Measurements from ENCODE around the gene PLEKHG3. TPM values are rescaled to one million over a fixed set of nuclear protein-coding genes. Genes with fewer than 3 reads are reported as not detected.

The PLEKHG3 gene
- total and polyA plus RNA-seq, 2 of the 4 experiments (the other 2 are of a cell fraction) = 8.2 to 8.4 TPM

GRCh38 chr14:64707661-64708060, 3.4 kb downstream of the PLEKHG3 start:
- Histone ChIP-seq H3K79me1 (ENCODE audit: low read depth in 1 of 2, low read length in 2 of 2) (peaks cover 8 to 45% of the 10 kb centered on the region in 2 experiments; a peak in 3 of 4 replicates), H2AFZ (replicated peaks; ENCODE audit: low read length, poor library complexity) (no peak overlapping the region), H2AK9ac (replicated peaks; ENCODE audit: low read depth, low read length, poor library complexity) (peak overlapping the region; percentile 13), H4K8ac (ENCODE audit: low read depth in 2 of 2, low read length in 2 of 2) (no peak overlapping the region), H3K36me3 (ENCODE audit: control insufficient read depth, insufficient read depth, low read length) (no peaks in the 10 kb centered on the region), H3K56ac (ENCODE audit: extremely low read depth, insufficient read depth, low read length) (no peak overlapping the region), H3K27me3 (ENCODE audit: control insufficient read depth, insufficient read depth, low read length) (peaks cover 12% of the 10 kb centered on the region), H3K4ac (ENCODE audit: low read depth, low read length) (no peak overlapping the region), H3K4me2 (ENCODE audit: low read depth, low read length) (no peak overlapping the region), H2BK5ac (ENCODE audit: low read depth, low read length, poor library complexity, severe bottlenecking) (no peak overlapping the region), H3K9ac (ENCODE audit: low read depth, low read length) (no peak overlapping the region), H4K5ac (ENCODE audit: low read depth, low read length) (no peak overlapping the region), H3K9me3 (ENCODE audit: control insufficient read depth, insufficient read depth, low read length) (no peaks in the 10 kb centered on the region), H4K91ac (ENCODE audit: insufficient read depth, low read depth, low read length) (no peak overlapping the region), H3K9me1 (ENCODE audit: insufficient read depth, low read length) (peaks cover 11% of the 10 kb centered on the region), H3K23ac (ENCODE audit: low read depth, low read length) (no peak overlapping the region), H3K14ac (replicated peaks; ENCODE audit: low read depth, low read length) (no peak overlapping the region), H2BK15ac (ENCODE audit: low read depth, low read length) (no peak overlapping the region), H3K18ac (ENCODE audit: low read depth, low read length) (no peak overlapping the region), H3K27ac (ENCODE audit: insufficient read depth, low read length) (no peak overlapping the region), H2AK5ac (ENCODE audit: low read depth, low read length) (no peak overlapping the region), H2BK20ac (ENCODE audit: low read depth, low read length) (no peak overlapping the region), H3K4me3 (ENCODE audit: insufficient read depth, low read depth, low read length) (no peak overlapping the region), H4K20me1 (ENCODE audit: insufficient read depth, low read length) (peaks cover 26% of the 10 kb centered on the region), H3K4me1 (ENCODE audit: control insufficient read depth, insufficient read depth, low read length) (peaks cover 13% of the 10 kb centered on the region; the same call in 1 of the 2 replicates), H2BK120ac (ENCODE audit: low read depth, low read length) (no peak overlapping the region)
- dilution Hi-C loops (cut with HindIII; ENCODE audit: low sequenced_read_pairs, unreplicated experiment) = no loop called here
- POLR2A ChIA-PET (ENCODE audit: unreplicated experiment) = no interaction called here
- in situ Hi-C loops (cut with MboI; ENCODE audit: low sequenced_read_pairs) = no loop called here
- TF ChIP-seq CTCF (conservative IDR thresholded peaks at IDR 0.05; ENCODE audit: low read depth, low read length) (no peak), MAFK (IDR thresholded peaks at IDR 0.05; ENCODE audit: low read depth, low read length) (no peak), RFX5 (IDR thresholded peaks at IDR 0.05; ENCODE audit: low read depth, low read length) (no peak), RCOR1 (IDR thresholded peaks at IDR 0.05; ENCODE audit: insufficient replicate concordance, low read length) (no peak), NFE2L2 (IDR thresholded peaks at IDR 0.05; ENCODE audit: low read depth, low read length) (no peak), CEBPB (IDR thresholded peaks at IDR 0.05; ENCODE audit: low read depth, low read length) (peak; percentile 80), MAZ (IDR thresholded peaks at IDR 0.05; ENCODE audit: borderline replicate concordance, low read depth, low read length) (no peak), MXI1 (IDR thresholded peaks at IDR 0.05; ENCODE audit: borderline replicate concordance, low read depth, low read length) (no peak), FOS (IDR thresholded peaks at IDR 0.05; ENCODE audit: low read depth, low read length) (peak; percentile 46; the same call in 1 of the 2 replicates), CHD1 (IDR thresholded peaks at IDR 0.05; ENCODE audit: low read depth, low read length) (no peak), RAD21 (IDR thresholded peaks at IDR 0.05; ENCODE audit: low read length) (no peak), BHLHE40 (IDR thresholded peaks at IDR 0.05; ENCODE audit: low read depth, low read length) (no peak), POLR2A (IDR thresholded peaks at IDR 0.05; ENCODE audit: low read depth, low read length) (no peak), SMC3 (IDR thresholded peaks at IDR 0.05; ENCODE audit: low read depth, low read length) (no peak)
- TF ChIP-seq, protein P1, sequence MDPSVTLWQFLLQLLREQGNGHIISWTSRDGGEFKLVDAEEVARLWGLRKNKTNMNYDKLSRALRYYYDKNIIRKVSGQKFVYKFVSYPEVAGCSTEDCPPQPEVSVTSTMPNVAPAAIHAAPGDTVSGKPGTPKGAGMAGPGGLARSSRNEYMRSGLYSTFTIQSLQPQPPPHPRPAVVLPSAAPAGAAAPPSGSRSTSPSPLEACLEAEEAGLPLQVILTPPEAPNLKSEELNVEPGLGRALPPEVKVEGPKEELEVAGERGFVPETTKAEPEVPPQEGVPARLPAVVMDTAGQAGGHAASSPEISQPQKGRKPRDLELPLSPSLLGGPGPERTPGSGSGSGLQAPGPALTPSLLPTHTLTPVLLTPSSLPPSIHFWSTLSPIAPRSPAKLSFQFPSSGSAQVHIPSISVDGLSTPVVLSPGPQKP (IDR thresholded peaks at IDR 0.05; ENCODE audit: borderline replicate concordance, low read depth, low read length) = no peak
- ATAC-seq (ENCODE audit: low read depth) (no peak), DNase-seq (peak; percentile 85)
- BruUV-seq (replicated peaks) = no TSS peak
- CTCF ChIA-PET = no interaction called here
- intact Hi-C loops (cut with micrococcal nuclease) = loop anchor here (2.0 kb wide), 1 partner anchor 51 kb away; no protein-coding TSS in a partner anchor
- WGBS, 2 experiments (ENCODE audit: extremely low coverage in 2 of 2, insufficient read length in 1 of 2) = no CpG with 5 or more reads among the region's 7 CpGs
